HG03060 (cell line): ENCODE measurements around the gene S100PBP.

ENCODE experiments used
- ATAC-seq: cut with Tn5 transposase; IDR thresholded peaks from one replicate; pipeline ENCODE4 v1.9.1; 2021; ENCODE audit warnings: low read depth, moderate number of reproducible peaks; ENCODE audit not compliant: unreplicated experiment

The S100PBP gene

GRCh38 chr1:32818804-32819541 is 1.5 kb downstream of the S100PBP start:
- ATAC-seq: peak; percentile 28

GRCh38 chr1:32825181-32825580 is 7.7 kb downstream of the S100PBP start:
- no peak for ATAC-seq

GRCh38 chr1:32828341-32828740 is 10.9 kb downstream of the S100PBP start:
- ATAC-seq: no peak

GRCh38 chr1:32830092-32830852 is 12.8 kb downstream of the S100PBP start:
- no peak for ATAC-seq

GRCh38 chr1:32831878-32832277 is 14.4 kb downstream of the S100PBP start:
- no peak for ATAC-seq

GRCh38 chr1:32848354-32849063 is 31.1 kb downstream of the S100PBP start:
- ATAC-seq: no peak

- no peak for ATAC-seq
These were observed 38.6 kb downstream of the S100PBP start for GRCh38 chr1:32855861-32856617.

- ATAC-seq: no peak
These were observed 40.7 kb downstream of the S100PBP start for GRCh38 chr1:32858136-32858535.

- ATAC-seq: no peak
These were observed 41.3 kb downstream of the S100PBP start for GRCh38 chr1:32858791-32859190.

GRCh38 chr1:32859915-32860314 is 42.5 kb downstream of the S100PBP start:
- ATAC-seq: no peak

GRCh38 chr1:32860566-32860965 is 43.1 kb downstream of the S100PBP start:
- no peak for ATAC-seq

- ATAC-seq: no peak
These were observed 44.6 kb downstream of the S100PBP start for GRCh38 chr1:32861904-32862695.

- no peak for ATAC-seq
These were observed 45.9 kb downstream of the S100PBP start for GRCh38 chr1:32863218-32863880.

- no peak for ATAC-seq
These were observed 46.4 kb downstream of the S100PBP start for GRCh38 chr1:32863881-32864245.

GRCh38 chr1:32864375-32865019 is 47.0 kb downstream of the S100PBP start:
- no peak for ATAC-seq

- ATAC-seq: no peak
These were observed 48.4 kb downstream of the S100PBP start for GRCh38 chr1:32865639-32866405.

- no peak for ATAC-seq
These were observed 49.7 kb downstream of the S100PBP start for GRCh38 chr1:32867151-32867550.

GRCh38 chr1:32867671-32868070 is 50.2 kb downstream of the S100PBP start:
- no peak for ATAC-seq
